HG02973 (cell line): Measurements from ENCODE around the gene GORASP1.
A peak's percentile ranks its signal among the peaks of the same experiment; 100 is the strongest.

Source experiments
- ATAC-seq: cut with Tn5 transposase; IDR thresholded peaks from one replicate; pipeline ENCODE4 v1.9.1; 2021; ENCODE audit warnings: moderate library complexity; ENCODE audit not compliant: unreplicated experiment

Gene GORASP1

DNA sequence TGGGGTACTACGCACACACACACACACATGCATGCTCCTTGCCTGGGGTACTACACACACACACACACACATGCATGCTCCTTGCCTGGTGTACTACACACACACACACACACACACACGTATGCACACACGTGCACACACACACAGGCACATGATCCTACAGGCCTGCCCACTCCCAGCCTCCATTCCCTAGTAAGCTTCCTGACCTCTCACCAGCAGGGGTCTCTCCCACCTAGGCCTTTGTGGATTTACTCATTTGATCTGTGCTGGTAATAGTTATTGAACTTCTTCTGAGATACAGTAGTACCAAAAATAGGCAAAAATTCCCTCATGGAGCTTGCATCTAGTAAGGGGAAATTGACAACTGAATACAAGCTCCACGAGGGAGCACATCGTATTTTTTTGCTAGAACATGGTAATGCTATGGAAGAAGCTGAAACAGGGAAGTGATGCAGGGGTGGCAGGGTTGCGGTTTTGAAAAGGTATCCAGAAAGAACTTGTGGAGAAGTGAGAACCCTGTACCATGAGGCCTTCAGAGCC, 19.2 kb upstream of the GORASP1 start:
- no peak for ATAC-seq

DNA sequence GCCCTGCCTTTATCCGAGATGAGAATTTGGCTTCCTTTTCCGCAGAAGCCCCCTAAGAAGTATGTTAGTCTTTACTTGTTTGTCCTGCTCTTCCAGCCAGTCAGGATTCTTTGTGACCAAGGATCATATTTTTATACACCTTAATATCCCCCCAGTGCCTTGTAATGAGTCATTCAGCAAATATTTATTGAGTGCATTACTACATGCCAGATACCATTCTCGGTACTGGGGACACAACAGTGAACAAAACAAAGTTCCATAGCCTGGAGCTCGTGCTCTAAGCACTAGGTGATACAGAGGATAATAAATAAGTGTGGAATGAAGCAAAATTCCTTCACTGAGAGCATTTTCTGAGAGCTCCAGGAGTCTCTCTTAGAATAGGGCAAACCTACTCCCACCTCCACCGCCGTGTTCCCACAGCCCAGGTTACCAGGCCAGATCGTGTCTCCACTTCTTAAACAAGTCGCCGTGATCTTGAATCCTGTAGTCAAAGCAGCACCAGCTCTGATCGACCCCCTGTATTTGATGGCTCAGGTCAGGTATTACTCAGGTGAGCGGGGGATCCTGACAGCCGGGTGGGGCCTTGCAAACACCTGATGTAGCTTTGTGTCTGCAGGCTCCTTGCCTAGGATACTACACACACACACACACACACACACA, 18.5 kb upstream of the GORASP1 start:
- ATAC-seq, result no peak

DNA sequence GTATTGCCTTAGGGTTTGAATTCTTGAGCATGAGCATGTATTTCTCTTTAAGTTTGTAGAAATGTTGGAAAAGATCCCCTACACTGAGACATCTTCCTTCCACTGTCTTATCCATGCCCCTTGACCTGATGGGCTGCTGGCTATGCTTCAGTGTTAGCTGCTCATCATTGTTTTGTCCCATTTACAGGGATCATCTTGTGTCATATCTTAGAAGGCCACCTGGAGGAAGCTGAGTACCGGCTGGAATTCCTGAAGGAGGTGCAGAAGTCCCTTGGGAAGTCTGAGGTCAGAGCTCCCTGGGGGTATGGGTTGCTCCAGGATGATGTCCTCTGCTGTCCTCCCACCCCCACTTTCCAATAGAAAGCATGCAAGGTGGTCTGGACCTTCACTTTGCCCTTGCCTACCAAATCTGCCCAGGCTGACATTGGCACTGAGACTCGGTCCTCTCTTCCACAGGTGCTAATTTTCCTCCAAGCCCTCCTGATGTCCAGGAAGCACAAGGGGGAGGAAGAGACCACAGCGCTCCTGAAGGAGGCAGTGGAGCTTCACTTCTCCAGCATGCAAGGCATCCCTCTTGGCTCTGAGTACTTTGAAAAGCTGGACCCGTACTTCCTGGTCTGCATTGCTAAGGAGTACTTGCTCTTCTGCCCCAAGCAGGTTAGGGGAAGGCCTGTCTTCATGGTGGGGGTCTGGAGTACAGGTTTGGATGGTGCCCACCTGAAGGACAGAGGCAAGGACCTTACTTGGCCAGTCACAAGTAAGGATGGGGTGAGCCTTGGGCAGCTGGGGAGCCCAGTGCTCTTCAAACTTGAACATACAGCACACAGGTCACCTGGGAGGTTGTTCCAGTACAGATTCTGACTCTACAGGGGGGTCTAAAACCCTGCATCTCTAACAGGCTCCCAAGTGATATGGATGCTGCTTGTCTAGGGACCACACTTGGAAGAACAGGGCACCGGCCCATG, 17.7 kb upstream of the GORASP1 start:
- no peak for ATAC-seq

DNA sequence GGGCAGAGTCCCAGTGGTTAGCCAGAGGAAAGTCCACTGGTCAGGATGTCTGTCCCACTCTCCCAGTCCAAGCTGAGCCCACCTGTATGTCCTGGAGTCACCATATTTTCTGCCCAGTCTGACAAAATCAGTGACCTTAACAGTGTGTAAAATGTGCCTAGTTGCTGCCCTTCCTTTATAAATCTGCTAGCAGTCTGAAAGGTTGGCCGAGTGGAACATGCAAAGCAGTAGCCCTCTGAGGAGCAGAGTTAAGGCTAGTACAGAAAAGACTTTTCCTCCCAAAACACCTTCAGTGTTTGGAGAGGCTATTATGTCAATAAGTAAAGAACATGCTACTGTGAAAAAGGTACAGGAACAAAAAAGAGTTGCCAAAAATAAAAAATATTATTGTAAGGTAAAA, 15.4 kb upstream of the GORASP1 start:
- ATAC-seq, result no peak

DNA sequence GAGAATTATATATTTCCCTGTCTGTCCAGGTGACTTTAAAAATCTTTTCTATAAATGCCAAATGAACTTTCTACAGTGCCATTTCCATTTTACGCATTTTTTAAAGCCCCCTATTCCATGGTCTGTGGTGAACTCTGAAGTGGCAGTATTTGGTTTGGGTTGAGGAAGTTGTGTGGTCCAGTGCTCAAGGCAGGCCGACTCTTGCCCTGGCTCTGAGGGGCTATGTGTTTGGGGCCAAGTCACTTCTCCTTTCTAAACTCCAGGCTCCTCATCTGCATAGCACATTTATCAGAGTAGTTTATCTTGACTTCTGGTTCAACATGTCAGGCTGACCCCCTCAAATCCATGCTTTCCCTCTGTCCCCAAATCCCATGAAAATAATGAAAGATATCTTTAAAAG, 14.2 kb upstream of the GORASP1 start:
- no peak for ATAC-seq

DNA sequence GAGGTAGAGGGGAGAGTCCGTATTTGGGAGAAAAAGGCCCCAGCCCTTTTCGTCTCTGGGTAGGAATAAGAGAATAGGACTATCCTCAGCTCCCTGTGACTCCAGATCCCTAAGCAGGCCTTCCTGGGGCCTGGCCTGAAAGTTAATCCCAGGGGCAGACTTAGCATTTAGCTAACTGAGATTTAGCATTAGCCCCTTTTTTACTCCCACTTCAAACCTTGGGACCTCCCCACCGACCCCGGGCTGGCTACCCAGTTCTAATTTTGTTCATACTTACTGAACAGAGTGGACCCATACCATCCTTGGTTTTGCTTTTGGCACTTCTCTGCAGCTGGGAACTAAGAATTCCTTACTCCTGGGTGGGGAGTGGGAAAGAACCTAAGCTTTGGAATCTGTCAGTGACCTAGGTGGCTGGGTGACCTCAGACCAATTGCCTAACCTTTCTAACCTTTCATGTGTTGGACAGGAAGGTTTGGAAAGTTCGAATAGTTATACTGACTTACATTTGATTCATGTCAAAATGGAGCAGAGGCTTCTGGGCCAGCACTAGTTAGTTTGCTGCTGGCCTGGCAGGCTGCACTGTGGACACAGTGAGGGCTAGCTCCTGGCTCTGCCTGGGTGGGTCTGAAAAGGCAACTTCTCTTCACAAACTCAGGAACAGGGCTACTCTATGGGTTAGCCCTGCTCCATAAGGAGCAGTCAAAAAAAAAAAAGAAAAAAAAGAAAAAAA, 11.7 kb upstream of the GORASP1 start:
- ATAC-seq, result no peak

DNA sequence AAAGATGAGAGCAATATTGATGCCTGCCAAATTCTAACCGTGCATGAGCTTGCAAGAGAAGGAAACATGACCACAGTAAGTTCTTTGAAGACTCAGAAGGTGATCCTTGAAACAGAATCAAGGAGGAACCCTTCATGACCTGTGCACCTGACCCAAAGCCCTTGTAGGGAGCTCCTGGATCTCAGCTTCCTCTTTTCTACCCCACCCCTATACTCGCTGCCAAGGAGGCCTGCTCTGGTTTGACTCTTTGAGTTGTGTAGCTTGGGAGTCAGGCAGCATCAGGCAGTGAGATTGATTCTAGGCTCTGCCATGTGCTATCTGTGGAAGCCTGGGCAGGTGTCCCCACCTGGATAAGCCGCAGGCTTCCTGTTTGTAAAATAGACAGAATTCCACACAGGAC, 10.7 kb upstream of the GORASP1 start:
- ATAC-seq, result no peak

DNA sequence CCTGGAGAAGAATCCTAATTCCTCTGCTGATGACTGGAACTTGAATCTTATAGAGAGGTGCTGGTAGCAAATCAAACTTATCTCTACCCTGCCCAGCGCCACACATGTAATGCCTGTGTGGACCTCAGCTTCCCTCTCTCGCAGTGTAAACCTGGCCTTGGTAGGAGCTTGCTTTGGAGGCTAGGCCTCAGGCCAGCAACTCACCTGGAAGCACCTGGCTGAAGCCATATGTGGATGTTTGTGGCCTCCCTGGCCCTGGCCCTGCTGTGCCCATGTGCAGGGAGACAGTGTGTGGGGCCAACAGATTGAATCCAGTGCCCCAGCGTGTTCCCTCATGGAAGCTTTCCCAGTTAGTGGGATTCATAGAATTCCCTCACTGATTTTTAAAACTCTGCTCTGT, 8.4 kb upstream of the GORASP1 start:
- no peak for ATAC-seq

DNA sequence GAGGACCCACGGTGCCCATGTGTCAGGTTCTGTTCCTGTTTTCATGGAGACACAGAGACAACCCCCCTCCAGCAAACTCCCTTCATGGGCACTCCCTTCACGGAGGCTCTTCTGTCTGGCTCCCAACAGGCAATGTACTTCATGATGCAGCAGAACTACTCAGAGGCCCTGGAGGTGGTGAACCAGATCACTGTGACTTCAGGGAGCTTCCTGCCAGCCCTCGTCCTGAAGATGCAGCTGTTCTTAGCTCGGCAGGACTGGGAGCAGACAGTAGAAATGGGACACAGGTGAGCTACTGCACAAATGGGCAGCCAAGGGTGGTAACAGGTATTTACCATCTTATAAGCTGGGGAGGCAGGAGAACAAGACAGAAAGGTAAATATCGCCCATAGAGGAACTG, 7.0 kb upstream of the GORASP1 start:
- ATAC-seq, result no peak

DNA sequence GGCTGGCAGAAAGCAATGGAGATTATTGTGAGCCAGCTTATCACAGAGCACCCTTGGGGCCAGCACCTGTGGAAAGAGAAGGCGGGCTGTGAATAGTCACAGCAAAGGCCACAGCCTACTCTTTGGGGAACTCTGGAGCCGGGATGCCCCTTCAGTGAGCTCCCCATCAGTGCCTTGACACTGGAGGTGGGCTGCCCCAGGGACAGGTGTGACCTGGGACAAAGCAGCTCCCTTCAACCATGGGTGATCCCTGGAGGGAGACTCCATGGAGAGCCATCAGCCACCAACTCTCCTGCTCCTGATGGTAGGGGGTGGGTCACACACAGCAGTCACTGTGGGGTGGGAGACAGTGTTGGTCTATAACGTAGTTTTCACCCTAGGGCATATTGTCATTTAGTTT, 5.9 kb upstream of the GORASP1 start:
- no peak for ATAC-seq

DNA sequence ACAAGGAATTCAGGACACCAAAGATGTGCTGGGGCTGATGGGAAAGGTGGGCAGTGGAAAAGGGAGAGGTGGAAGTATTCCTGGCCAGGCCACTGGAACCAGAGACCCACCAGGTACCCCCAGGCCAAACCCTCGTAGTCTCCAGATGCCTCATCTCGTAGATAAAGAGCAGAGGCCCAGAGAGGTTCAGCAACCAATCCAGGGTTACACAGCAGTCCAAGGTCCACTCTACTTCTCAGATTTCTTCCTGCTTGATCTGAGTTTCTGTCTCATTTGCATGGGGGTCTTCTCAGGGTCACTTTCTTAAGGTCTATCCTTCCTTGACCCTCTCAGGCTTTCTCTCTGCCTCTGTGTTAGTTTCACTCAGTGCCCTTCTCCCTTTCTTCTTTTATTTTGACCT, 5.1 kb upstream of the GORASP1 start:
- ATAC-seq, result no peak

DNA sequence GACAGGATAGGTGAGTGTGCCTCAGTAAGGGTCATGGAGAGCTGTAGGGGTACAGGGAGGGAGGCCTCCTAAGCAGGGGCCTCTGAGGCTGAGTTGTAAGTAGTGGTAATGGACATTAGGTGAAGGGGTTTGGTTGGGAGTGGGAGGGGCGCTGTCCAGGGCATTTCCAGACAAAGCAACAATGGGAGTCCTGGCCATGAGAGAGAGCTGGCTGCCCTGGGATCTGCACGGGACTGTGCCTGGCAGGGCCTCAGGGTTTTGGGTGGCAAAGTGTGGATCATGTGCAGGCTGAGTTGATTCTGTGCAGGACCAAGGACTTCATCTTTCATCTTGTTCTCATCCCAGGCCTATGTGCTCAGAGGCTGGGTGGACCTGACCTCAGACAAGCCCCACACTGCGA, 4.7 kb upstream of the GORASP1 start:
- ATAC-seq, result no peak

DNA sequence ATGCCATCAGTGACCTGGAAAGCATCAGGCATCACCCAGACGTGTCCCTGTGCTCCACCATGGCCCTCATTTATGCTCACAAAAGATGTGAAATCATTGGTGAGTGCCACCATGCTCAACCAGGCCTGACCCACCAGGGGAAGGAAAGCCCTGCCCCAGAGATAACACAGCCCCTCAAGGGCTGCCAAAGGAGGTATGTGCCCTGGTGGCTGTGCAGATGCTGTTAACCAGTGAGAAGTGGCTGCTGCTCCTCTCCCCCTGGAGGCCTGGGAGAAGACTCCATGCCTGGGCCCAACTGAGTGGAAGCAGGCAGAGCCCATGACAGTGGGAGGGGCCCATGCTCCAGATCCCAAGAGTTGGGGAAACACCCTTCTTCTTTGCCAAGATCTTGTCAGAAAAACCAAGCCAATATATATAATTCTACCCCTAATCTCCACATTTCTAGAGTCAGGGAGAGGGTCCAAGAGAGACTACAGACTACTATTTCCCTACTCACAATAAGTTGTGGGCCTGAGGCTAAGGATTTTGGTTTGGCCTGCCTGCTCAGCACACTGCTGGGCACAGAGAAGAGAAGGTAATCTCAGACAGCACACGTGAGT, 2.7 kb upstream of the GORASP1 start:
- ATAC-seq, result no peak

DNA sequence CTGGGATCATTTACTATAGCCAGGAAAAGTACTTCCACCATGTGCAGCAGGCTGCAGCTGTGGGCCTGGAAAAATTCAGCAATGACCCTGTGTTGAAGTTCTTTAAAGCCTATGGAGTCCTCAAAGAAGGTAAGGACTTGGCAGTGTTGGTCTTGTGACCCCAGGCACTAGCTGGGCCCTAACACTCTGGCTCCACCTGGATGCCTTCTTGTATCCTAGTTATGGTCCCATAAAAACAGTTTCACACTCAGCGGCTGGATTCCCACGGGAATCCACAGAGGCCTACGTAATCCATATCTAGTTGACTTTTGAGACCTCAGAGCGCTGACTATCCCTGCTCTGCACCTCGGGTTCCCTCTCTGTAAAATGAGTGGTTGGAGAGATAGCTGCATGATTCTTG, 1.7 kb upstream of the GORASP1 start:
- ATAC-seq, result no peak

DNA sequence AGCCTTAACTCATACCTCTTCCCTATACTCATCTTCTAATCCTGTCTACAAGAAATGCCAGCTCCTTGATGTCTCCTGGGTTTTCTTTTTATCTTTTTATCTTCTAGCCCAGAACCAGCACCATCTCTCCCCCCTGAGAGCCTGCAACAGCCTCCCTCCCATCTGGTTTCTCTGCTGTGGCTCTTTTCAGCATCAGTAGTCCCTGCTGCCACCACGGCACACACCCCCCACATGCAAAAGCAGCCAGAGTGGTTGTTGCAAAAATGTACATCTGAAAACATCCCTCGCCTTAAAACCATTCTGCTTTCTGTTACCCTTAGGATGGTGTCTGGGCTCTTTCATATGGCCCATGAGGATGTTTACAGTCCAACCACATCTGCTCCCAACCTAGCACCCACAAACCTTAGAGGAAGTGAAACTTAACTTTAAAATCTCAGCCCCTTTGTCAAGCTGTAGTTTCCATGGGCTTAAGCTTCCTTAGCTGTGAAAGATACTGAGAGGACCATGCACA, 828 bp upstream of the GORASP1 start:
- peak; percentile 80 for ATAC-seq

DNA sequence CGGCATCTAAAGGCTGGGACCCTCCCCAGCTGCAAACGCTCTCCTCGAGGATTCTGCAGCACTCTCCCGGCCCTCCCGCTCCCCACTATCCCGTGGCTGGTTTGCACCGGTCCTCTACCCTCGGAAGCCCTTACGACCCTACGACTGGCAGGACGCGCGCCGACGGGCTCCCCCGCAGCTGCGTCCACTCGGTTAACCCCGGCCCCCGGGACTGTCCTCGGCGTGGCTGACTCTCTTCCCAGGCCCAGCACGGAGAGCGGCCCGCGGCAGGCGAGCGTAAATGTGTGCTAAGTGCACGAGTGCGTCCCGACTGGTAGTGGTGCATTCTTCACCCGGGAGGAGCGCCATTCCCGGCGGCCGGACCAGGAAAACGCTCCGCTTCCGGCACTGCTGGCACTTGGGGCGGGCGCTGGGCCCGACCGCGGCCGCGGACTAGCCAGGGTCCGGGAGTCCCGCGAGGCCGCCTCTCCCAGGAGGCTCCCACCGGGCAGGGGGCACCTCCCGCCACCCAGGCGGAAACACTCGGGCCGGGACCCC, 508 bp downstream of the GORASP1 start:
- ATAC-seq, result peak; percentile 8

DNA sequence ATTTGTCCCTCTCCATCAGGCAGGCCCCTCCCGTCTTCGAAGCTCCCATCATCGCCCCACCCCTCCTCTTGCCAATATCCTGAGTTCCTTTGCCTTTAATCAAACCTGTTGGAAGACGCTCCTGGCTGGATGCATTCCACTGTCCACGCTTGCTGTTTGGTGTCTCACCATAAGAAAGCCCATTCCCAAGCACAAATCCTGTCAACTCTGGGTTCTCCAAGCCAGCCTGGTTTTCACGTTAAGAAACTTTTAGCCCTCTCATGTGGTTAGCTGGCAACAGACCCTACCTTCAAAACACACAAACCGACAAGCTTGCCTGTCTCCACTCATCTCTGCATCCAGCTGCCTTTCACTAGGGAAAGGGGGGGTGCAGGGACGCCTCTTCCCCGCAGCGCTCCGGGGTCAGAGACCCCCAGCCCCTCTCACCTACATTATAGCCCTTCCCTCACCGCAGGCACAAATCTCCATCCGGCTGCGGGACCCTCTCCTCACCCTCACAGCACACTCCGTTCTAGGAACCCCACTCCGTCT, 1.1 kb downstream of the GORASP1 start:
- ATAC-seq, result no peak

DNA sequence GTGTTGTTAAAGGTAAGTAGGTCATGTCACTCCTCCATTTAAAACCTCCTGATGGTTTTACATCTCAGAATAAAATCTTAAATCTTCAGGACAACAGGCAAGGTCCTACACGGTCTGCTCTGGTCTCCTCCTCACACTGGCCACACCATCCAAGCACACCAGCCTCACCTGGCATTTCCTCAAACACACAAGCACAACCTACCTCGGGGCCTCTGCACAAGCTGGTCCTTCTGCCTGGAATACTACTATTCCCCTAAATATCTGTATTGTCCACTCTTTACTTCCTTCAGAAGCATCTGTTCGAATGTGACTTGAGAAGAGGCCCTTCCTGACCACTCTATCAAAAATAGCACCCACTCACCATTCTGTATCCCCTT, 1.8 kb downstream of the GORASP1 start:
- no peak for ATAC-seq

DNA sequence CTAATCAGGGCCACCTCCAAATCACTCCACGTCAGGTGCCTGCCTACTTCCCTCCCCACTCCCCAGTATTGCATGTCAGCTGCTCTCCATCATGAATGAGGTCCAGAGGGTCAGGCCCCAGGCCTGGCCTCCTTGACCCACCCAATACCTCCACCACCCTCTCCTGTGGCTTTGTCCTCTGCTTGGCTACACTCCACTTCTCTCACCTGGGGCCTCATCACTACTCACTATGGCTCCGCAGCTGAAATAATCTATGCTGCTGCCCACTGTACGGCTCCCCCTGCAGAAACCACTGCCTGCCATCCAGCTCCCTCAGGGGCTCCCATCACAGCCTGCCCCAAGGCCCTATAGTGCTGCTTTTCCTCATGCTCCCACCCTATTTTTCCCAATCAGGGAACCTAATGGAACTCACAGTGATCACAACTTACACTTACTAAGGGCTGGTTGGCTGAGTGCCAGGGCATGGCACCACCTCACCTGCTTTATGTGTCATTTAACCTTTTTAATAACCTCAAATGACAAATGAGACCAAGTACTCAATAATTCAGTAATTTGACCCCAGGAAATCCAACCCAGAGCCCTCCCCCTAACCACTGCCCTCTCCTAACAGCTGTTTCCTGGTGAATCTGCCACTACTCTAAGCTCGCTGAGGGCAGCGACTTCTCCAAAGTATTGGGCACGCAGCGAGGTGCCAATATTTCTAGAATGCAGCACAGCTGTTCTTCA, 2.3 kb downstream of the GORASP1 start:
- ATAC-seq, result no peak
